Effector CD8-positive, alpha-beta T cell (primary cell): ENCODE results near the gene MICU1.
"Not testable (repeated sequence)": the region's sequence is repeated elsewhere in the genome, so short reads cannot be mapped to it uniquely, and the experiment has no call there.

ENCODE experiments used
- DNase-seq: peaks from one replicate; lab custom pipeline; 2025; lab: John Stamatoyannopoulos, UW

Gene MICU1

DNA sequence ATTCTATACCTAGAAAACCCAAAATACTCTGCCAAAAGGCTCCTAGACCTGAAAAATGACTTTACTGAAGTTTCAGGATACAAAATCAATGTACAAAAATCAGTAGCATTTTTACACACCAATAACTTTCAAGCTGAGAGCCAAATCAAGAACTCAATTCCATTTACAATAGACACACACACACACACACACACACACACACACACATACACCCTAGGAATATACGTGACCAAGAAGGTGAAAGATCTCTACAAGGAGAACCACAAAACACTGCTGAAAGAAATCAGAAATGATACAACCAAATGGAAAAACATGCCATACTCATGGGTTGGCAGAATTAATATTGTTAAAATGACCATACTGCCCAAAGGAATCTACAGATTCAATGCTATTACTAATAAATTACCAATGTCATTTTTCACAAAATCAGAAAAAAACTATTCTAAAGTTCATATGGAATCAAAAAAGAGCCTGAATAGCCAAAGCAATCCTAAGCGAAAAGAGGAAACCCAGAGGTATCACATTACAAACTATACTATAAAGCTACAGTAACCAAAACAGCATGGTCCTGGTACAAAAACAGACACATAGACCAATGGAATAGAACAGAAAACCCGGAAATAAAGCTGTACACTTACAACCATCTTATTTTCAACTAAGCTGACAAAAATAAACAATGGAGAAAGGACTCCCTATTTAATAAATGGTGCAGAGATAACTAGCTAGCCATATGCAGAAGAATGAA, 122.0 kb downstream of the MICU1 start:
- DNase-seq = no peak

DNA sequence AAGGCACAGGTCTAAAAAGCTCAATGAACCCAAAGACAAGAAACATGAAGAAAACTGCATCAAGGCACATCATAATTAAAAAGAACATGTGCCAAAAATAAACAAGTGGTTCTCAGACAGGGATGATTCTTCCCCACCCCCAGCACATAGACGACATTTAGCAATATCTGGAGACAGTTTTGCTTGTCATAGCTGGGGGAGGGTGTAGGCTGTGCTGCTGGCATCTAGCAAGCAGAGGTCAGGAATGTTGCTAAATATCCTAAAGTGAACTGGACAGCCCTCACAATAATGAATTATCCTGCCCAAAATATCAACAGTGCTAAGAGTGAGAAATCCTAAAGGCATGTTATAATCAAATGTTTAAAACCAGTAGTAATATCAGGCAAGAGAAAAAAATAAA, 122.6 kb downstream of the MICU1 start:
- DNase-seq = no peak

GRCh38 chr10:72502581-72502980, 123.3 kb downstream of the MICU1 start:
- DNase-seq = no peak

DNA sequence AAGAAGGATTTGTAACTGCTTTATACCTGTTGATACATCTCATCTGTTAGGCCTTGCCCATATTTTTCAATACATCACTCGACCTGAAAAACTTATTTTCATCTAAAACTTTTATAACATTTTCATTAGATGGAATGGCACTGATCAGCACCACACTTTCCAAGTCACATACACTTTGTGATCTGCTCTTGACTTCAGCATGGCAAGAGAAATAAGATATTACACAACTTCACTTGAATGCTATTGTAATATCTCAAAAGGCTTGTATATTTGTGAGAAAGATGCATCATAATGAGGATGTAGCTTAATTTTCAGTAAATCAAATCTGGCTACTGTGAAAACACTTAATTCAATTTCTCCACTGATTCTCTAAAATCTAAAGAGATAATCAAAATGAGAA, 126.2 kb downstream of the MICU1 start:
- no peak for DNase-seq

DNA sequence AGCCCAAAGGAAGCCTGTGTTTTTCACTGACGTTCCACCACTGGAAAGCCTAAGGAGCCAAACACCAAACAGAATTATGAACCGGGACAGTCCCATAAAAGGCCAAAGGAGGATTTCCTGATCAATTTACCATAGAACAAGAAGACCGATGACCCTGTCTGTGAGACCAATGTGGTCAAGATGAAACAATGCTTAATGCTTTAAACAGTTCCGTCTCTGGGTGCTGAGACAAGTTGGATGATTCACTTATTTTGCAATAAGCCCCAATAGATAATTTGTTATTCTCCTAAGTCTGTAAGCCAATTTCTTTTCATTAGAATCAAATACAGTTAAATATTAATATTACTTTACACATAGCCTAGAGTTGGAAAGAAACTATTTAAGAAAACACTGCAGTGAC, 134.9 kb downstream of the MICU1 start:
- DNase-seq = no peak

DNA sequence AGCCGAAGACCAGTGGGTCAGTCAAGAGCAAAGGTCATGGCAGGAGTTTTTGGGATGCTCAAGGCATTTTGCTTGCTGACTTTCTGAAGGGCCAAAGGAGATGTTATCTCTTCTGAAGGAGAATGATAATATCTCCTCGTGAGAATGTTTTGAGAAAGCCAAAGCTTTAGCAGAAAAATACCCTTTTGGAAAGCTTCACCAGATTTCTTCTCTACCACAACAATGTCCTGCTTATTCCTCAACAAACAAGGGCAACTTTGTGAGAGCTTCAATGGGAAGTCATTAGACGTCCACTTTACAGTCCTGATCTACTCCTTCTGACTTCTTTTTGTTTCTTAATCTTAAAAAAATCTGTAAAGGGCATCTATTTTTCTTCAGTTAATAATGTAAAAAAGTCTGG, 138.4 kb downstream of the MICU1 start:
- no peak for DNase-seq

- no peak for DNase-seq
Observed at GRCh38 chr10:72487116-72487515, 138.8 kb downstream of the MICU1 start.

DNA sequence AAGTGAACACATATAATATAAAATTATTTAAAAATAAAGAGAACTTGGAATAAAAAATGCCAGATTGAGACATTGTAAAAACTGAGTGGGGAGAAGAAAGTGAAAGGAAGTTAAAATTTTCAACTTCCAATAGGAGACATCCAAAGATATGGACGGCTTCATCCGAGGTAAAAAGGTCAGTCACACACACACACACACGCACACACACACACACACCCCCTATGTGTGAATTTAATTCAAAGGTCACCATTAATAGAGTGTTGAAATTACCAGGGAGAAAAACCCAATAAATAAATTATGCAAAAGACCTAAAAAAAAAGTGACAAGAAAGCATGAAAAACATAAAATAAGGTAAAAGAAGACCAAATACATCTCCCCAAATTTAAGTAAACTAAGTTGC, 140.2 kb downstream of the MICU1 start:
- no peak for DNase-seq

DNA sequence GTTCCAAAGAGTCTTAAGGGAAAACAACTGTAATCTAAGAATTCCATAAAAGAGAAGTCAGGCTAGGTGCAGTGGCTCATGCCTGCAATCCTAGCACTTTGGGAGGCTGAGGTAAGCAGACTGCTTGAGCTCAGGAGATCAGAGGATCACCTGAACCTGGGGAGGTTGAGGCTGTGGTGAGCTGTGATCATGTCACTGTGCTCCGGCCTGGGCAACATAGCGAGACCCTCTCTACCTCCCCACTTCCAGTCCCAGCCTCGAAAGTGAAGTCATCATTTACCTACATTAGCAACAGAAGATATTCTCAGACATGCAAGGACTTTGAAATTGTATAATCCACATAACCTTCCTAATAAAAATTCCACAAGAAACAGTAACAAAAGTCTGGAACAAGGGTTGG, 141.4 kb downstream of the MICU1 start:
- no peak for DNase-seq

DNA sequence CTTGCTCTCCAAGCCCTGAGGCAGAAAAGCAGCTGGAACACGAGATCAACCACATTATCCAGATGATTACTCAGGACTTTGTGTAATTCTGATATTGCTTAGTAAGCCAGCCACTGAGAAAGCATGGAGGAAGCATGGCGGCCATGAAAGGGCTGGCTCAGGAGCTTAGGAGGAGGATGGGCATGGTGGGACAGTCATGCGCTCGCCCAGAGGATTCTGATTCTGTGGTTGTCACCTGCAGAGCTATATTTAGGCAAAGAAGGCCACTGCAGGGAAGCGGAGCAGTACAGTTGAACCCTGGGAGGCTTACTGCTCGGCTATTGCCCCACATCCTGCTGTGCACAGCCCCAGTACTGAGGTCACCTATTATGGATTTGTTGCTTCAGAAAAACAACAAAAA, 142.4 kb downstream of the MICU1 start:
- DNase-seq = no peak

DNA sequence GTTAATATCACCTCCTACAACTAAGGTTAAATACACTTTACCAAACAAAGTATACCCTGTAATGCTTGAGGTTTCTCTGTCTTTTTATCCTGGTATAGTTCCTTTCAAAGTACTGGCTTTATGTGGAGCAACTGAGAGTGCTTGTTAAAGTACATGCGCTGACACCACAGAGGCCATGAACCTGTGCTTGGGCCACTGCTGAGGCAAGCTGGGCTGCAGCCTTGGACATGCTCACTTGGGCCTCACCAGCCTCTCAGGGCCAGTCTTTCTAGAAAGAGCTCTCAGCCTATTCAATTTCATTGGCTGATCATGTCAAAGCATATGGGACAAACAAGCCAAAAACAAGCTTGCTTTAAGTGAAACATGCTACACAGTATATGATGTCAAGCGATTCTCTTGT, 145.0 kb downstream of the MICU1 start:
- DNase-seq = no peak

- no peak for DNase-seq
Observed at GRCh38 chr10:72477463-72477862, 148.4 kb downstream of the MICU1 start.

GRCh38 chr10:72472306-72472705, 153.6 kb downstream of the MICU1 start:
- DNase-seq = no peak

DNA sequence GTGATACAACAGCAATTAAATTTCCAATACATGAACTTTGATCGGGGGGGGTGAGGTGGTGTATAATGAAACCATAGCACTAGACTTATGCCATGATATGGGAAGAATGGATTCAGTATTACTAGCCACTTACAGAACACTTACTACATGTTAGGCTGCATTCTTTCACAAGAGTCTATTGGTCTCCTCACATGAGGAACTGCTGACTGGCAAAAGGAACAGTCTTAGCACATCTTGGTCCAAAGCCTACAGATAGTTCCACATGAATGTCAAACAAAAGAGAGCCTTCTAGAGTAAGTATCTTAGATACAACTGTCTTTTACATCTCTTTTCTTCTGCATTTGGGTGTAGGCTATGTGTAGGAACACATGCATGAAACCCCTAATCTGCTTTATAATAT, 155.2 kb downstream of the MICU1 start:
- no peak for DNase-seq

- not testable (repeated sequence) for DNase-seq
Observed at GRCh38 chr10:72467064-72467463, 158.8 kb downstream of the MICU1 start.

DNA sequence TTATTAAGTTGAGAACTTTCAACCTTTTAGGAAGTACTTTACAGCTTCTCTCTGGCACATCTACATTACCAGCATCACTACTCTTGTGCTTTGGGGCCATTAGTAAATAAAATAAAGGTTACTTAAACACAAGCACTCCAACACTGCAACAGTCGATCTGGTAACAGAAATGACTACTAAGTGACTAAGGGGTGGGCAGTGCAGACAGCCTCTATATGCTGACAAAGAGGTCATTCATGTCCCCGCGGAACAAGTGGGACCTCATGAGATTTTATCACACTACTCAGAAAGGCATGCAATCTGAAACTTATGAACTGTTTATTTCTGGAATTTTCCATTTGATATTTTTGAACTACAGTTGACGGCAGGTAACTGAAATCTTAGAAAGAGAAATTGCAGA, 159.9 kb downstream of the MICU1 start:
- DNase-seq = no peak

DNA sequence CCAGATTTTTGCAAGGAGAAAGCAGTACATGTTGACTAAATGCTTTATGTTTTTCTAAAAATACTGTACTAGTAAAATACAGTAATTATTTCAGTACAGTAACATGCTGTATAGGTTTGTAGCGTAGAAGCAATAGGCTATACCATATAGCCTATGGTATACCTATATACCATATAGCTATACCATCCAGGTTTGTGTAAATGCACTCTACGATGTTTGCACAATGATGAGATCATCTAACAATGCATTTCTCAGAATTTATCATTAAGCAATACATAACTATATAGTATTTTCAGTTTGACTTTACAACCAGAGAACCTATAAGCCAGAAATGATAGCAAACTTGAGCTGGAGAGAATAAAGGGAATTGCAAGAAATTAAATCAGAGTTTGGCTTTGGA, 161.4 kb downstream of the MICU1 start:
- DNase-seq = no peak

DNA sequence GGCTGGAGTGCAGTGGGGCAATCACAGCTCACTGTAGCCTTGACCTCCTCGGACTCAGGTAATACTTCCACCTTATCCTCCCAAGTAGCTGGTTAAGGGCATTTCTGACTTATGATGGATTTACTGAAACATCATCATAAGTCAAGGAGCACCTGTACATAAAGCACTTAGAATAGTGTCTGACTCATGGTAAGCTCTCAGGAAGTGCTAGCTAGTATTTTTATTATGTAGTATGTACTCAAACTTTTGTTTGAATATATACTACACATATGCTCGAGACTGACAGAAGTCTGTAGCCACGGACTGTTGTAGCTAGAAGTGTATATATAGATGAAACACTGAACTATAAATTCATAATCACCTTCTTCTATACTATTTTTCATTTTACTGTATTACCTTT, 163.6 kb downstream of the MICU1 start:
- no peak for DNase-seq

GRCh38 chr10:72461085-72461484, 164.8 kb downstream of the MICU1 start:
- DNase-seq = no peak

- DNase-seq = no peak
Observed at GRCh38 chr10:72460284-72460876, 165.5 kb downstream of the MICU1 start.

- no peak for DNase-seq
Observed at GRCh38 chr10:72459301-72459700, 166.6 kb downstream of the MICU1 start.

DNA sequence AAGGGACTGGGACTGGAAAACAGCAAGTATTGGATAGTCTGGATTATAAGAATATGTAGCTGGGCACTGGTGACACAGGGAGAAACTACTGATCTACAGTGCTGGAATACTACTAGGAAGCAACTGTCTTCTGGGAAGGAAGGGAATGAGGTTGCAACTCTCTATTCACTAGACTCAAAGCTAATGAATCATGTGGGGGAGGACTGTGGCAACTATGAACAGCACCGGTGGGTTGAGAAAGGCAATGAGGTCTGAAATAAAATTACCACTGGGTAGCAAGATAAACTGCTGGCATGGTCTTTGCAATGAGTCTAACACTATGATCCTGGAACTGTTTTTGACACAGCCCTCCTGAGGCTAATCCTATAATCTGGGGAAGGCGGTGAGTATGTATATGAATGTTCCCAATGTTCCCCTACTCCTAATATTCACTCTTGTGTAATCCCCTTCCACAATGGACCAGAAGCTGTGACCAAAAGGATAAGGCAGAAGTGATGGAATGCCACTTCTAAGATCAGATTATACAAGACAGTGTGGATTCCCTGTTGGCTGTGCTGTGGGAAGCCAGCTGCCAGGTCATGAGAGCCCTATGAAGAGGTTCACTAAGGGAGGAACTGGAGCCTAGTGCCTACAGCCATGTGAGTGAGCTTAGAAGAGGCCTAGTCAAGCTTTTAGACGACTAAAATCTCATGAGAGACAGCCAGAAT, 169.8 kb downstream of the MICU1 start:
- no peak for DNase-seq

GRCh38 chr10:72449941-72450441, 175.9 kb downstream of the MICU1 start:
- no peak for DNase-seq
